DOHH2 (cell line): ENCODE data around the gene UBAC2.

Experiments used
- CTCF ChIP-seq: fragments of 200-600 bp; sonication (generic); IDR thresholded peaks from one replicate; pipeline ENCODE4 v1.5.1; 2014; ENCODE audit warnings: antibody characterized with exemption, mild to moderate bottlenecking, low read depth, low read length; ENCODE audit not compliant: poor library complexity, severe bottlenecking
- EZH2phosphoT487 ChIP-seq: fragments of 200-600 bp; sonication (generic); IDR thresholded peaks from 2 replicates; pipeline ENCODE4 v1.6.1; 2017; ENCODE audit warnings: borderline replicate concordance, mild to moderate bottlenecking, antibody characterized with exemption, low read length, moderate library complexity, mixed read lengths

- no peak for TF ChIP-seq CTCF
- TF ChIP-seq EZH2phosphoT487: no peak
Observed at GRCh38 chr13:99214232-99214631, 13.6 kb downstream of the UBAC2 start.
